Right lobe of liver (tissue), 4 donors: ENCODE results near the gene KIAA0586.

Experiments used
- POLR2A ChIP-seq: fragments of 450-650 bp; IDR thresholded peaks from one replicate; pipeline ENCODE4 v1.6.1; 2017; ENCODE audit warnings: antibody characterized with exemption, mild to moderate bottlenecking
- TF ChIP-seq, protein P1 (sequence below), 4 donors: fragments of 200-600 bp in 3 of 4; fragments of 450-650 bp in 1 of 4; IDR thresholded peaks; one replicate each; pipeline versions ENCODE4 v1.5.1 to v1.8.0; 2016 to 2022; ENCODE audit warnings: antibody characterized with exemption in 4 of 4, mild to moderate bottlenecking in 2 of 4
- donor health status: DM: no; HTN: no; CAD: no.
- donor health status: DM: no; HTN: no; CAD: no.
- donor health status: DM: no; HTN: yes; CAD: no.

DNA sequence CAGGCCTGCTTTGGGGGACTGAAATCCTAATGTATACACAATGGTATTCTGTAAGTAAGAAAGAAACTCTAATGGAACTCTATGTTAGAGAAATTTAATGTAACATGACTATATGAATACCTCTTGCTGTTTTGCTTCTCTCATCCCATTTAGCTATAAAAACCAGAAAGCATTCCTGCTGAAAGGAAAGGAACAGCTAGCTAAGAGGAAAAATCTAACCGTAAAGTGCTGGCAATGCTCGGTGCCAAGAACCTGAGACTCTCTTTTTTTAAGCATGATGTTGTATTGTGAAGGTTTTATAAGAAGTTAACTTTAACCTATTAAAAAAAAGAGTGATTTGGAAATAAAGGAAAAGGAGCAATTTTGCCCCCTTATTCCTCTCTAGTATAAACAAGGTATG, 134.6 kb downstream of the KIAA0586 start:
- TF ChIP-seq, protein P1, sequence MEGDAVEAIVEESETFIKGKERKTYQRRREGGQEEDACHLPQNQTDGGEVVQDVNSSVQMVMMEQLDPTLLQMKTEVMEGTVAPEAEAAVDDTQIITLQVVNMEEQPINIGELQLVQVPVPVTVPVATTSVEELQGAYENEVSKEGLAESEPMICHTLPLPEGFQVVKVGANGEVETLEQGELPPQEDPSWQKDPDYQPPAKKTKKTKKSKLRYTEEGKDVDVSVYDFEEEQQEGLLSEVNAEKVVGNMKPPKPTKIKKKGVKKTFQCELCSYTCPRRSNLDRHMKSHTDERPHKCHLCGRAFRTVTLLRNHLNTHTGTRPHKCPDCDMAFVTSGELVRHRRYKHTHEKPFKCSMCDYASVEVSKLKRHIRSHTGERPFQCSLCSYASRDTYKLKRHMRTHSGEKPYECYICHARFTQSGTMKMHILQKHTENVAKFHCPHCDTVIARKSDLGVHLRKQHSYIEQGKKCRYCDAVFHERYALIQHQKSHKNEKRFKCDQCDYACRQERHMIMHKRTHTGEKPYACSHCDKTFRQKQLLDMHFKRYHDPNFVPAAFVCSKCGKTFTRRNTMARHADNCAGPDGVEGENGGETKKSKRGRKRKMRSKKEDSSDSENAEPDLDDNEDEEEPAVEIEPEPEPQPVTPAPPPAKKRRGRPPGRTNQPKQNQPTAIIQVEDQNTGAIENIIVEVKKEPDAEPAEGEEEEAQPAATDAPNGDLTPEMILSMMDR (IDR thresholded peaks at IDR 0.05) = no peak
- no peak for TF ChIP-seq POLR2A
